KOPT-K1 (cell line): ENCODE results near the gene DIPK1B.

Experiments used
- H3K27ac ChIP-seq: fragments of 200-600 bp; sonication (generic); 2 replicates; pipeline ENCODE4 v1.5.1; 2016; ENCODE audit warnings: antibody characterized with exemption, mild to moderate bottlenecking, low read depth, low read length; ENCODE audit not compliant: poor library complexity, severe bottlenecking
- H3K36me3 ChIP-seq: fragments of 200-600 bp; sonication (generic); 2 replicates; pipeline ENCODE4 v1.5.1; 2017; ENCODE audit warnings: antibody characterized with exemption, mild to moderate bottlenecking, low read length, moderate library complexity; ENCODE audit not compliant: insufficient read depth
- H3K9me3 ChIP-seq: fragments of 200-600 bp; sonication (generic); 2 replicates; pipeline ENCODE4 v1.5.1; 2017; ENCODE audit warnings: antibody characterized with exemption, low read length, mild to moderate bottlenecking; ENCODE audit not compliant: insufficient read depth, poor library complexity, severe bottlenecking

Gene DIPK1B

GRCh38 chr9:136713550-136713949 lies 1.2 kb downstream of the DIPK1B start:
- no peaks in the 10 kb centered on the region for H3K9me3 ChIP-seq
- no peaks in the 10 kb centered on the region for H3K36me3 ChIP-seq
- H3K27ac ChIP-seq, result no peak overlapping the region

DNA sequence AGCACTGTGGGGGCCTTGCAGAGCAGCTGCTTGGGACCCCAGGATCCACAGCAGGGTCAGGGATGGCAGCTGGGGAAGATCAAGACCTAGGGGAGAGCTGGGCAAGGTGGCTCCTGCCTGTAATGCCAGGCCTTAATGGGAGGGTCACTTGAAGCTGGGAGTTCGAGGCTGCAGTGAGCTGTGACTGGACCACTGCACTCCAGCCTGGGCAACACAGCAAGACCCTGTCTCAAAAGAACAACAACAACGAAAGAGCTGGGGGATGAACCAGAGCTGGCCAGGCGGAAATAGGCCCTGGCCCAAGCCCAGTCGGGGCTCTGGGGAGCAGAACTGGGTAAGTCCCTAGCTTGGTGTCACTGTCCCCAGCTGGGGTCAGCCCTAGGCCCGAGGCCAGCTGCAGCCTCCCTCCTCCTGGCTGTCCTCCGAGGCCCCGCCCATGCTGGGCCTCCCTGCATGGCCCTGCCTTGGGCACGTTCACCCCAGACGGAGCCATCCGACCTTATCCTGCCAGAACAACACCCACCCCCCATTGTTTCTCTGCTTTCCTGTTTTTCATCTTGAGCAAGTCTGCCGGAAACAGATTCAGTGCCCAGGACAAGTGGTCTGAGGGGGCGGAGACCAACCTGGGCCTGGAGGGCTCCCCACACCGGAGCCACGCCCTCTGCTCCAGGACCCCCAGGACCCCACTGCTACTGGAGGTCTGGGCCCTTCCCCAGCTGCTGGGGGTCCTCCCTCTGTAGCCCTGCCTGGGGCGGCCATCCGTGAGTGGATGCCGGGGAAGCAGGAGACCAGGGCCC lies 1.9 kb downstream of the DIPK1B start:
- Histone ChIP-seq H3K9me3 (no peaks in the 10 kb centered on the region), H3K27ac (no peak overlapping the region), H3K36me3 (no peaks in the 10 kb centered on the region)

DNA sequence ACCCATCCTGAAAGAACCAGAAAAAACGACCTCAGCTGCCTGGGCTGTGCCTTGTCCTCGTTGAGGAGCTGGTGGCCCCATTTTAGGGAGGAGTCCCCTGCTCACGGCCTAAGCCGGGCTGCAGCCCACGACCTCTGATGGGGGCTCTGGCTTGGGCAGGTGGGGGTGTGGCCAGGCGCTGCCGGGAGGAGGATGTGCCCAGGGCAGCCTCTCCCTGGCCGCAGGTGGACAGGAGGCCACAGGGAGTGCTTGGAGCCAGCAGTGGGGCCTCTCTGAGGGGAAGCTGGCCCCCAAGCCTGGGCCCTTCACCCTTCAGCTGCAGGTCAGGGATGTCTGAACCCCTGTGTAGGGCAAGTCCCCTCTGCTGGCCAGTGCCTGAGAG lies 2.5 kb downstream of the DIPK1B start:
- Histone ChIP-seq H3K9me3 (no peaks in the 10 kb centered on the region), H3K27ac (no peak overlapping the region), H3K36me3 (no peaks in the 10 kb centered on the region)

- peaks cover 19% of the 10 kb centered on the region; the same call in 1 of the 2 replicates for H3K36me3 ChIP-seq
- H3K27ac ChIP-seq, result no peak overlapping the region
- no peaks in the 10 kb centered on the region for H3K9me3 ChIP-seq
Measured at GRCh38 chr9:136717399-136717798, 5.0 kb downstream of the DIPK1B start.

- H3K9me3 ChIP-seq, result no peaks in the 10 kb centered on the region
- no peak overlapping the region for H3K27ac ChIP-seq
- peaks cover 30% of the 10 kb centered on the region for H3K36me3 ChIP-seq
Measured at GRCh38 chr9:136718345-136719194, 6.2 kb downstream of the DIPK1B start.

DNA sequence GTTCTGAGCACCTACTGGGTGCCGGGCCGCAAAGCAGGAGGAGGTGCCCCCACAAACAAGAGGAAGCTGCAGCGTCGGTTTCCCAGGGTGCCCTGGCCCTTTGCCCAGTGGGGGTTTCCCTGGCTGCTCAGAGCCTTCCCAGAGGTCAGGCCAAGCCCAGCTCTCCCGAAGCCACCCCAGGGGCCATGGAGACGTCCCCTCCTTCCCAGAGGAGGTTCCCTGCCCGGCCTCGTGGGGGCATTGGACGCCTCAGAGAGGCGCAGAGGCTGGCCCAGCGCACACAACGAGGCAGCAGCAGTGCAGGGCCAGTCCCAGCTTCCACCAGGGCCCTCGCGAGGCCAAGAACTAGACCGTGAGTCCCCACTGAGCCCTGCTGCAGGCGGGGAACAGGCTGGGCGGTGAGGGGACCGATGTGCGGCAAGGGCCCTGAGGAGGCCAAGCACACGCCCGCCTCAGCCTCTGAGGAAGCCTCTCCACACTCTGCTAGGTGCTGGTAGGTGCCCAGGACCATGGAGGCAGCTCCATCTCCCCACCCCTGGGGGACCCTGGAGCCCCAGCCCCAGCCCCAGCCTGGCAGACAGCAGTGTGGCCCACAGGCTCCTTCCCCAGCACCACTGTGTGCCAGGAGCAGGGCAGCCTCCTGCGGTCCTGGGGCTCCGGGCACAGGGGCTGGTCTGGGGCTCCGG lies 7.0 kb downstream of the DIPK1B start:
- Histone ChIP-seq H3K9me3 (no peaks in the 10 kb centered on the region), H3K27ac (no peak overlapping the region), H3K36me3 (peaks cover 38% of the 10 kb centered on the region)

DNA sequence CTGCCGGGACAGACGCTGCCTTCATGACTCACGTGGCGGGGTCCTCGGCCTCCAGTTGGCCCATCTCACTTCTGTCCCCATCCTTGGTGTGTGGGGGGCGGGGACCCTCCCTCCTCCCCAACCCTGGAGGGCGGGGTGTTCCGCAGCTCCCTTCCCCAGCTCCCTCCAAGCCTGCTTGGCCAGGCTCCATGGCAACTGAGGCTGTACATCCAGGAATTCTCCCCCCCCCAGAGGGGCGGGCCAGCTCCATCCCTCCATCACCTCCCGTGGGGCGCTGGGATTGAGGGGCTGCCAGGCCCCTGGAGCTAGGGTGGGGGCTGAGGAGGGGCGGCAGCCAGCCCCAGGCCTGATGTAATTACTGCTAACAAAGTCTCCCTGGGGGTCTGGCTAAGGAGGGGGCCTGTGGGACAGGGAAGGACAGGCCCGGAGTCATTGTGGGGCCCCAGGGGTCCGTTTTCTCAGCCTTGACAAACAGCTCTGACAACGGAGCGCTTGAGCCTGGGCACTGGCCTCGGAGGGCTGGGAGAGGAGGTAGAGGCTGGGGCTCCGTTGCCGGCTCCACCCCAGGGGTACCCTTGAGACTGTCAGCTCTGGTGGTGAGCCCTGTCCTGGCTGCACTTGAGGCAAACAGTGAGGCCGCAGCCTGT lies 8.0 kb downstream of the DIPK1B start:
- H3K36me3 ChIP-seq, result peaks cover 48% of the 10 kb centered on the region
- H3K27ac ChIP-seq, result no peak overlapping the region
- H3K9me3 ChIP-seq, result no peaks in the 10 kb centered on the region

- H3K9me3 ChIP-seq, result no peaks in the 10 kb centered on the region
- H3K27ac ChIP-seq, result no peak overlapping the region
- H3K36me3 ChIP-seq, result peaks cover 54% of the 10 kb centered on the region
Measured at GRCh38 chr9:136720898-136721338, 8.5 kb downstream of the DIPK1B start.

DNA sequence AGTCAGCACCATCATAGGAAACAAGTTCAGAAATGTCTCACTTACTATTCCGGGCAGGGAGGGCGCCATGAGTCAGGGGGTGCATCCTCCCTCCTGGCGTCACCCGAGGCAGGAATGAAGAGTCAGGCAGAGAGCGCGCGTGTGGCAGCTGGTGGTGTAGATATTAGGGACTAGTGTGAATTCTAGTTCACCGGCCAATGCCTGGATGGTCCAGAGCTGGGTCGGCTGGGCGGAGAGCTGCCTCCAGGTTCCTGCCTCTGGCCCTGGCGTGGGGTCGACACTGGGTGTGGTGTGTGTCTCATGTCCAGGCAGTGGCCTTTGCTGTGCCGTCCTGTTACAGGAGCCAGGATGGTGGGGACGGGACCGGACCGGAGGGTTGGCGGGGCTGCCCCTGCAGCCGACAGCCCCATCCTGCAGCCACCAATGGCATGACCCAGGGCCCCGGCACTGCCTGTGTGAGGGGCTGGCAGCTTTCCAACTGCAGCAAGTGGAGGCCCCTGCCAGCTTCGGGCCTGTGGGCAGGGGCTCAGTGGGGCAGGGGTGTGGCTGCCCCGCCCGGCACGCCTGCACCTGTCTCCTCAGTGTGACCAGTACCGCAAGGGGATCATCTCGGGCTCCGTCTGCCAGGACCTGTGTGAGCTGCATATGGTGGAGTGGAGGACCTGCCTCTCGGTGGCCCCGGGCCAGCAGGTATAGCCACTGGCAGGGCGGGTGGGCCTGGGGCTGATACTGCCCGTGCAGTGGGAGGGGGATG lies 9.1 kb downstream of the DIPK1B start:
- H3K36me3 ChIP-seq, result peaks cover 60% of the 10 kb centered on the region
- no peak overlapping the region for H3K27ac ChIP-seq
- no peaks in the 10 kb centered on the region for H3K9me3 ChIP-seq

GRCh38 chr9:136722093-136722968 lies 10.0 kb downstream of the DIPK1B start:
- no peaks in the 10 kb centered on the region for H3K9me3 ChIP-seq
- H3K36me3 ChIP-seq, result peaks cover 65% of the 10 kb centered on the region
- H3K27ac ChIP-seq, result no peak overlapping the region

GRCh38 chr9:136722969-136723356 lies 10.6 kb downstream of the DIPK1B start:
- H3K9me3 ChIP-seq, result no peaks in the 10 kb centered on the region
- H3K27ac ChIP-seq, result no peak overlapping the region
- peaks cover 65% of the 10 kb centered on the region for H3K36me3 ChIP-seq

DNA sequence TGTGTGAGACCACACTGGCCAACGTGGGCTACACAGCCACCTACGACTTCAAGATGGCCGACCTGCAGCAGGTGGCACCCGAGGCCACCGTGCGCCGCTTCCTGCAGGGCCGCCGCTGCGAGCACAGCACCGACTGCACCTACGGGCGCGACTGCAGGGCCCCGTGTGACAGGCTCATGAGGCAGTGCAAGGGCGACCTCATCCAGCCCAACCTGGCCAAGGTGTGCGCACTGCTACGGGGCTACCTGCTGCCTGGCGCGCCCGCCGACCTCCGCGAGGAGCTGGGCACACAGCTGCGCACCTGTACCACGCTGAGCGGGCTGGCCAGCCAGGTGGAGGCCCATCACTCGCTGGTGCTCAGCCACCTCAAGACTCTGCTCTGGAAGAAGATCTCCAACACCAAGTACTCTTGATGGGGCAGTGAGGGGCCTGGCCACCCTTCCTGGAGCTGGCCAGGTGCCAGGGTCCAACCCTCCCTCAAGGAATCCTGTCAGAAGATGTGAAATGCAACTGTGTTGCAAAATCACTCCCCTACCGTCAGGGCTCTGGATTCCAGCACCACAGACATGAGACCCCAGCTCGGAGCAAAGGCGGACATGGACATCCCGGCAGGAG lies 11.1 kb downstream of the DIPK1B start:
- Histone ChIP-seq H3K36me3 (peaks cover 65% of the 10 kb centered on the region), H3K27ac (no peak overlapping the region), H3K9me3 (no peaks in the 10 kb centered on the region)

DNA sequence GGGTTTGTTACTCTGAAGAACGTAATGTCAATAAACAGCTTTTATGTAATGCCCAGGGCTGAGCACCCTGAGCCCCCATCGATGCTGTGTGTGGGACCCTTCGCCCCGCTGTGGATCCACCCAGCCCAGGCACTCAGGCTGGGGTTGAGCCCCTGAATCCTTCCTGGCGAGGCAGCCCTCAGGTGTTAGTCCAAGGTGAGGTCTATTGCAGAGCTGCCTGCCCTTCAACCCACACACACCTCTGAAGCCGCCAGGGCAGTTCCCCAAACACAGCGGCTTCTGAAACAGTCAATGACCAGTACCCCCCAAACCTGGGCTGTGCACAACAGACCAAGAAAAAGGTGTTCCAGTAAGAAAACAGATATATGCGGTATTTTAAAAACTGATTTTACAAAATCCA lies 11.6 kb downstream of the DIPK1B start:
- Histone ChIP-seq H3K9me3 (no peaks in the 10 kb centered on the region), H3K27ac (no peak overlapping the region), H3K36me3 (peaks cover 65% of the 10 kb centered on the region)
